ENCODE data around the gene MTOR. TPM values are rescaled to one million over a fixed set of nuclear protein-coding genes. Genes with fewer than 3 reads are reported as not detected.

Gene MTOR
- total and polyA plus RNA-seq, 2 of the 8 experiments (the other 6 are each of a cell fraction or from before 2014, with no cell fraction given), result 44.2 to 76.8 TPM

DNA sequence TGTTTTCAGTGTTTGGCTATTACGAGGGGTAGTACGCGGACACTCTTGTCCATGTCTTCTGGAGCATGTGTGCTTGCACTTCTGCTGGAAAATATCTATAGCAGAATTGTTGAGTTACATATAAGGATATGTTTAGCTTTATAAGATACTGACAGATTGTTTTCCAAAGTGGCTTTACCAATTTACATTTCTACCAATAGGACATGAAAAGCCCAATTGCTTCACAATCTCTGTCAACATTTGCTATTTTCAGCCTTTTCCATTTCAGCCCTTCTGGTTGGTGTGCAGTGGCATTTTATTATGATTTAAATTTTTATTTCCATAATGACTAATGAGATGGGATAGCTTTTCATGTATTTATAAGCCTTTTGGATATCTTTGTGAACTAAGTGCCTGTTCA, 79.5 kb downstream of the MTOR start:
- no peak overlapping the region for H2AFZ ChIP-seq (ENCODE audit: low read length)
- FAIRE-seq (no peak), DNase-seq (ENCODE audit: low read depth in 1 of 2, low spot score in 2 of 2) (no peak)
- no peak overlapping the region for H3K4me2 ChIP-seq (ENCODE audit: insufficient read depth in 1 of 2, low read depth in 2 of 2, low read length in 2 of 2)
- no peak overlapping the region for H4K8ac ChIP-seq (ENCODE audit: extremely low read depth, insufficient read depth, low read length)
- H3K9me3 ChIP-seq (ENCODE audit: insufficient read depth in 2 of 2, low read depth in 1 of 2, low read length in 1 of 2), result no peaks in the 10 kb centered on the region
- H3K18ac ChIP-seq (ENCODE audit: extremely low read depth, low read length), result no peak overlapping the region
- no peak overlapping the region for H3K14ac ChIP-seq (ENCODE audit: insufficient read length)
- no peak overlapping the region for H4K5ac ChIP-seq (ENCODE audit: insufficient read length, low read depth, low read length)
- no peak overlapping the region for H3K23ac ChIP-seq (ENCODE audit: insufficient read length)
- H2BK20ac ChIP-seq (ENCODE audit: low read length), result no peak overlapping the region
- H3K56ac ChIP-seq (replicated peaks; ENCODE audit: insufficient read length, low read depth, low read length), result no peak overlapping the region
- no peak overlapping the region for H2BK120ac ChIP-seq (replicated peaks; ENCODE audit: low read depth, low read length)
- H4K20me1 ChIP-seq (replicated peaks in 1 of 2; ENCODE audit: control insufficient read depth in 1 of 2, insufficient read depth in 2 of 2, low read length in 2 of 2), result peaks cover 0 to 2% of the 10 kb centered on the region in 2 experiments
- 96% methylated on average over 3 of the region's 3 CpGs; no CpG with 5 or more reads in 1 of the 2 experiments for WGBS, 2 experiments (ENCODE audit: extremely low coverage in 1 of 2, insufficient coverage in 1 of 2, insufficient read length in 1 of 2, insufficient replicate concordance in 2 of 2, low coverage in 1 of 2, low lambda C conversion rate in 2 of 2, missing lambda C conversion rate in 1 of 2)
- H3K79me1 ChIP-seq (ENCODE audit: low read depth, low read length), result peaks cover 2% of the 10 kb centered on the region; the same call in 1 of the 2 replicates
- H3K23me2 ChIP-seq (ENCODE audit: low read depth, low read length), result no peaks in the 10 kb centered on the region; the same call in 1 of the 2 replicates
- H2BK12ac ChIP-seq (ENCODE audit: low read depth, low read length), result no peak overlapping the region
- peaks cover 0 to 7% (median 0%) of the 10 kb centered on the region in 4 experiments; a peak in 2 of 8 replicates for H3K36me3 ChIP-seq (ENCODE audit: control insufficient read depth in 2 of 4, insufficient read depth in 4 of 4, low read length in 3 of 4)
- no peak overlapping the region for H2AK5ac ChIP-seq (ENCODE audit: low read depth, low read length)
- H3K27me3 ChIP-seq (replicated peaks in 1 of 4; ENCODE audit: control insufficient read depth in 3 of 4, extremely low read depth in 1 of 4, insufficient read depth in 3 of 4, low read length in 3 of 4), result no peaks in the 10 kb centered on the region
- no peak overlapping the region for H3K4ac ChIP-seq (replicated peaks; ENCODE audit: insufficient read length, low read depth, low read length)
- H2BK15ac ChIP-seq (ENCODE audit: low read length), result no peak overlapping the region
- no peak overlapping the region for H3K27ac ChIP-seq (ENCODE audit: low read depth, low read length)
- no peaks in the 10 kb centered on the region for H3K4me1 ChIP-seq (replicated peaks in 1 of 4; ENCODE audit: control insufficient read depth in 3 of 4, insufficient read depth in 4 of 4, low read length in 3 of 4)
- H3K4me3 ChIP-seq (ENCODE audit: extremely low read depth in 1 of 4, insufficient read depth in 2 of 4, low read depth in 3 of 4, low read length in 4 of 4), result no peak overlapping the region
- ChIA-PET POLR2A (ENCODE audit: partially characterized antibody) (interaction anchor here (0.6 kb wide), 1 partner anchor 121 kb away, joined by 4 read pairs; no protein-coding TSS in a partner anchor), CTCF (ENCODE audit: partially characterized antibody) (interaction anchor here (2.8 kb wide), 1 partner anchor 145 kb away, joined by 9 read pairs; no protein-coding TSS in a partner anchor)
- H4K91ac ChIP-seq (replicated peaks; ENCODE audit: insufficient read length, low read length), result no peak overlapping the region
- H2BK5ac ChIP-seq (ENCODE audit: low read depth, low read length), result no peak overlapping the region
- H3K9ac ChIP-seq (replicated peaks in 1 of 4; ENCODE audit: extremely low read depth in 1 of 4, low read depth in 3 of 4, low read length in 3 of 4), result no peak overlapping the region
- H3K79me2 ChIP-seq (ENCODE audit: control insufficient read depth in 1 of 2, insufficient read depth in 2 of 2, low read length in 2 of 2), result no peaks in the 10 kb centered on the region
- TF ChIP-seq TCF12 (IDR thresholded peaks at IDR 0.05; ENCODE audit: low read depth, low read length), result no peak
- no peak for TF ChIP-seq PHF8 (conservative IDR thresholded peaks at IDR 0.05; ENCODE audit: low read depth, low read length)
- no peak for TF ChIP-seq JUN (IDR thresholded peaks at IDR 0.05; ENCODE audit: low read depth, low read length)
- no peak for TF ChIP-seq RAD21 (IDR thresholded peaks at IDR 0.05 in 1 of 2, conservative IDR thresholded peaks at IDR 0.05 in 1 of 2; ENCODE audit: low read depth in 2 of 2, low read length in 2 of 2)
- TF ChIP-seq SP4 (IDR thresholded peaks at IDR 0.05; ENCODE audit: low read length), result no peak
- TF ChIP-seq KDM5A (IDR thresholded peaks at IDR 0.05; ENCODE audit: low read length), result no peak
- TF ChIP-seq, protein P1, sequence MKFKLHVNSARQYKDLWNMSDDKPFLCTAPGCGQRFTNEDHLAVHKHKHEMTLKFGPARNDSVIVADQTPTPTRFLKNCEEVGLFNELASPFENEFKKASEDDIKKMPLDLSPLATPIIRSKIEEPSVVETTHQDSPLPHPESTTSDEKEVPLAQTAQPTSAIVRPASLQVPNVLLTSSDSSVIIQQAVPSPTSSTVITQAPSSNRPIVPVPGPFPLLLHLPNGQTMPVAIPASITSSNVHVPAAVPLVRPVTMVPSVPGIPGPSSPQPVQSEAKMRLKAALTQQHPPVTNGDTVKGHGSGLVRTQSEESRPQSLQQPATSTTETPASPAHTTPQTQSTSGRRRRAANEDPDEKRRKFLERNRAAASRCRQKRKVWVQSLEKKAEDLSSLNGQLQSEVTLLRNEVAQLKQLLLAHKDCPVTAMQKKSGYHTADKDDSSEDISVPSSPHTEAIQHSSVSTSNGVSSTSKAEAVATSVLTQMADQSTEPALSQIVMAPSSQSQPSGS (IDR thresholded peaks at IDR 0.05; ENCODE audit: low read length), result no peak
- TF ChIP-seq KDM4A (IDR thresholded peaks at IDR 0.05; ENCODE audit: low read depth, low read length, severe bottlenecking), result no peak
- no peak for TF ChIP-seq SP1 (IDR thresholded peaks at IDR 0.05; ENCODE audit: low read depth, low read length)
- no peak for TF ChIP-seq SIN3A (conservative IDR thresholded peaks at IDR 0.05 in 1 of 2, IDR thresholded peaks at IDR 0.05 in 1 of 2; ENCODE audit: low read depth in 1 of 2, low read length in 2 of 2)
- TF ChIP-seq SUZ12 (IDR thresholded peaks at IDR 0.05; ENCODE audit: low read length), result no peak
- no peak for TF ChIP-seq RXRA (IDR thresholded peaks at IDR 0.05; ENCODE audit: insufficient read depth, low read depth, low read length)

Data from H1 (cell line).